ENCODE measurements around the gene S100Z.

The S100Z gene

DNA sequence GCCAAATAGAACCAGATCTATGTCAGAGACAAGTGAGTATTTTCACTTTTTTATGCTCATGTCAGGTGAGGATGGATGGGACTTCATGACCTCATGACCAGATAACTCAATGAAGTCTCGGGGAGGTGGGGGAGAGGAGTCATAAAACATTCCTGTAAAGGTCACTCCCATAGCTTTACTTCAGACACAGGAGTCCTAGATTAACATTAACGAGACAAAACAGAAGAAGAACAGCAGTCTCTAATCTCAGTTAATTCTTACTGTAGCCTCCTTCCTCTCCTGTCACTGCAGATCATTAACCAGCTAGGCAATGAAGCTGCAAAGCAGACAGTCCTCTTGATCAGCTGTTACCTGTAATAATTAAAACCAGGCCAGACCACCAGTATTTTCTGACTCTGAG is 114.2 kb downstream of the S100Z start:
- TF ChIP-seq, protein P1, sequence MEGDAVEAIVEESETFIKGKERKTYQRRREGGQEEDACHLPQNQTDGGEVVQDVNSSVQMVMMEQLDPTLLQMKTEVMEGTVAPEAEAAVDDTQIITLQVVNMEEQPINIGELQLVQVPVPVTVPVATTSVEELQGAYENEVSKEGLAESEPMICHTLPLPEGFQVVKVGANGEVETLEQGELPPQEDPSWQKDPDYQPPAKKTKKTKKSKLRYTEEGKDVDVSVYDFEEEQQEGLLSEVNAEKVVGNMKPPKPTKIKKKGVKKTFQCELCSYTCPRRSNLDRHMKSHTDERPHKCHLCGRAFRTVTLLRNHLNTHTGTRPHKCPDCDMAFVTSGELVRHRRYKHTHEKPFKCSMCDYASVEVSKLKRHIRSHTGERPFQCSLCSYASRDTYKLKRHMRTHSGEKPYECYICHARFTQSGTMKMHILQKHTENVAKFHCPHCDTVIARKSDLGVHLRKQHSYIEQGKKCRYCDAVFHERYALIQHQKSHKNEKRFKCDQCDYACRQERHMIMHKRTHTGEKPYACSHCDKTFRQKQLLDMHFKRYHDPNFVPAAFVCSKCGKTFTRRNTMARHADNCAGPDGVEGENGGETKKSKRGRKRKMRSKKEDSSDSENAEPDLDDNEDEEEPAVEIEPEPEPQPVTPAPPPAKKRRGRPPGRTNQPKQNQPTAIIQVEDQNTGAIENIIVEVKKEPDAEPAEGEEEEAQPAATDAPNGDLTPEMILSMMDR (IDR thresholded peaks at IDR 0.05; ENCODE audit: low read depth, low read length, missing control alignments) = no peak
- H3K4me3 ChIP-seq (replicated peaks; ENCODE audit: low read depth, low read length) = no peak overlapping the region
- no peak for DNase-seq (ENCODE audit: extremely low read depth, low read depth)
